Measurements from ENCODE around the gene PWWP2A. TPM values are rescaled to one million over a fixed set of nuclear protein-coding genes. Genes with fewer than 3 reads are reported as not detected.
A peak's percentile ranks its signal among the peaks of the same experiment; 100 is the strongest.

Gene PWWP2A
- total and polyA plus RNA-seq, 2 of the 8 experiments (the other 6 are each of a cell fraction or from before 2014, with no cell fraction given) = 18.5 to 63.0 TPM

DNA sequence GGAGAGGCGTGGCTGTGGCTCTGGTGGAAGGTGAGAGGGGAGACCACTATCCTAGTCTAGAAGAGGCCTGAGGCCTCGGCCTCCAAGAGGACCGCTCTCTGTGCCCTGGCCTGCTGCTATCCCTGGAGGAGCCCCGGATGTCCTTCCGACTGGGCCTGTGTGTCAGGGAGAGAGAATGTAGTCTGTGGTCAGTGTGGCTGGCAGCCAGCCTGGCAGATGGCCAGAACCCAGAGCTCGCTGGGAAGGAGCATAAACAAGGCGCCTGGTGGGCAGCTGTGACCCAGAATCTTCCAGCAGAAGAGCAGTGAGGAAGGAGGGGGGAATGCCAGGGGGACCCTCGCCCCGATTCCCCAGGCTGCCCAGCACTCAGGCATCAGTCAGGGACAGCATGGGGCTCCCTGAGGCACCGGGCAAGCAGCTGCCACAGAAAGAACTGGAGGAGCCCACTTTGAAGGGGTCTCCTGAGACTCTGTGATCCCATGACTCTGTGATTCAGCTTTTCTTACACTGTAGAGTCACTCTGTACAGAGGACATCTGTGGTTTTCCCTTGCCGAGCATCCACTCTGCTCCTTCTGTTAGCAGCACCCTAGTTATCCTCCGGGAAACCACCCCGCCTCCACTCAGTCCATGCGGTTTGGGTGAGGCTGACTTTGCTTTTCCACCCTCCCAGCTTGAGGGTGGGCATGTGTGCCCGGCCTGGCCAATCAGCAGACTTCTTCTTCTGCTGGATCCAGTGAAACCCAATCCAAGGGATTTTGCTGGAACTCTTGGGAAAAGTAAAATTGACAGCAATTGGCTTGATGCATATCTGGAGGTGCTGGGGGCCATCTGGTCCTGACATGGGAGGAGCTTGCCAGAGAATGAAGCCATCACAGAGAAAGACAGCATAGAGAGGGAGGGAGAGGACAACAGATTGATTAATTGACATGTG is 46.2 kb upstream of the PWWP2A start (continued):
- TF ChIP-seq, protein P1, sequence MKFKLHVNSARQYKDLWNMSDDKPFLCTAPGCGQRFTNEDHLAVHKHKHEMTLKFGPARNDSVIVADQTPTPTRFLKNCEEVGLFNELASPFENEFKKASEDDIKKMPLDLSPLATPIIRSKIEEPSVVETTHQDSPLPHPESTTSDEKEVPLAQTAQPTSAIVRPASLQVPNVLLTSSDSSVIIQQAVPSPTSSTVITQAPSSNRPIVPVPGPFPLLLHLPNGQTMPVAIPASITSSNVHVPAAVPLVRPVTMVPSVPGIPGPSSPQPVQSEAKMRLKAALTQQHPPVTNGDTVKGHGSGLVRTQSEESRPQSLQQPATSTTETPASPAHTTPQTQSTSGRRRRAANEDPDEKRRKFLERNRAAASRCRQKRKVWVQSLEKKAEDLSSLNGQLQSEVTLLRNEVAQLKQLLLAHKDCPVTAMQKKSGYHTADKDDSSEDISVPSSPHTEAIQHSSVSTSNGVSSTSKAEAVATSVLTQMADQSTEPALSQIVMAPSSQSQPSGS (IDR thresholded peaks at IDR 0.05; ENCODE audit: low read length) = no peak
- TF ChIP-seq RFX5 (IDR thresholded peaks at IDR 0.05; ENCODE audit: borderline replicate concordance, low read depth, low read length) (no peak), SP2 (IDR thresholded peaks at IDR 0.05; ENCODE audit: low read length) (no peak), CREB1 (IDR thresholded peaks at IDR 0.05) (no peak), POLR2A (IDR thresholded peaks at IDR 0.05; ENCODE audit: control extremely low read depth in 1 of 2, low read depth in 2 of 2, low read length in 2 of 2) (peak in 1 of 2 experiments; percentile 73; a peak in 1 of 3 replicates), SUZ12 (IDR thresholded peaks at IDR 0.05; ENCODE audit: low read length) (no peak), CTBP2 (IDR thresholded peaks at IDR 0.05; ENCODE audit: borderline replicate concordance, insufficient read depth, insufficient read length, low read length) (no peak), PHF8 (conservative IDR thresholded peaks at IDR 0.05; ENCODE audit: low read depth, low read length) (no peak), HDAC6 (IDR thresholded peaks at IDR 0.05; ENCODE audit: low read depth, low read length) (no peak), TCF12 (IDR thresholded peaks at IDR 0.05; ENCODE audit: low read depth, low read length) (0 out of 2 replicates have a peak, but pooled peaks have one; percentile 37), BRCA1 (IDR thresholded peaks at IDR 0.05; ENCODE audit: low read depth, low read length) (no peak), CBX5 (IDR thresholded peaks at IDR 0.05; ENCODE audit: low read depth, low read length) (no peak), SIN3A (conservative IDR thresholded peaks at IDR 0.05 in 1 of 2, IDR thresholded peaks at IDR 0.05 in 1 of 2; ENCODE audit: low read depth in 1 of 2, low read length in 2 of 2) (peak; percentile 13 to 63; a peak in 2 of 4 replicates), GTF2F1 (IDR thresholded peaks at IDR 0.05; ENCODE audit: borderline replicate concordance, low read depth, low read length) (no peak), SIRT6 (IDR thresholded peaks at IDR 0.05; ENCODE audit: low read length) (no peak), RBBP5 (IDR thresholded peaks at IDR 0.05; ENCODE audit: borderline replicate concordance, low read depth, low read length) (no peak), SAP30 (IDR thresholded peaks at IDR 0.05; ENCODE audit: insufficient read depth, insufficient replicate concordance, low read length) (no peak), CHD1 (IDR thresholded peaks at IDR 0.05; ENCODE audit: low read depth, low read length) (peak; percentile 72), KDM1A (IDR thresholded peaks at IDR 0.05; ENCODE audit: borderline replicate concordance, low read length) (no peak), TAF7 (optimal IDR thresholded peaks at IDR 0.05; ENCODE audit: borderline replicate concordance, low read depth, low read length) (peak; percentile 46), ZNF274 (IDR thresholded peaks at IDR 0.05; ENCODE audit: borderline replicate concordance, extremely low read depth, low read length) (no peak), EGR1 (IDR thresholded peaks at IDR 0.05; ENCODE audit: borderline replicate concordance, low read depth, low read length) (no peak)
